Fibroblast of the conjunctiva (primary cell): ENCODE results near the gene MBNL1.
"Not testable (repeated sequence)": the region's sequence is repeated elsewhere in the genome, so short reads cannot be mapped to it uniquely, and the experiment has no call there.

Experiments
- DNase-seq: peaks from one replicate; pipeline ENCODE4 v3.0.0-alpha.2; 2010; ENCODE audit warnings: low read depth

The MBNL1 gene

GRCh38 chr3:152350139-152350538, 81.4 kb downstream of the MBNL1 start:
- no peak for DNase-seq

- DNase-seq, result no peak
These were observed 82.0 kb downstream of the MBNL1 start for GRCh38 chr3:152350776-152351175.

DNA sequence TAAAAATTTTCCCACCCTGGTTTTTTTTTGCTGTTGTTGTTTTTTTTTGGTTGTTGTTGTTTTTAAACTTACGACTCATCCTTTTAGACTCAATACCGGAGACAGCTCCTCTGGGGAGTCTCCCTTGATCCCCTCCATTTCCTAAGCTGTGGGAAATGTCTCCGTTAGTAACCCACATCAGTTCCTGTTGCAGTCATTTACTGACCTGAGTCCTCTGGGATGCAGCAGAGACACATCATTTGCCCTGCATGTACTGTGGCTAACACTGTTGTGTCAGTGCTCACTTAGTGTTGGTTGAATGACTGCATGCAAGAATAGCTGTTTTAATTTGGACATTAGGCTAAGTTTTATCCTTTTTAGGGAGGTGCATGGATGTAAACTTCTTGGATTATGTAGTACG, 83.8 kb downstream of the MBNL1 start:
- DNase-seq, result no peak

- DNase-seq, result no peak
These were observed 84.8 kb downstream of the MBNL1 start for GRCh38 chr3:152353578-152353977.

DNA sequence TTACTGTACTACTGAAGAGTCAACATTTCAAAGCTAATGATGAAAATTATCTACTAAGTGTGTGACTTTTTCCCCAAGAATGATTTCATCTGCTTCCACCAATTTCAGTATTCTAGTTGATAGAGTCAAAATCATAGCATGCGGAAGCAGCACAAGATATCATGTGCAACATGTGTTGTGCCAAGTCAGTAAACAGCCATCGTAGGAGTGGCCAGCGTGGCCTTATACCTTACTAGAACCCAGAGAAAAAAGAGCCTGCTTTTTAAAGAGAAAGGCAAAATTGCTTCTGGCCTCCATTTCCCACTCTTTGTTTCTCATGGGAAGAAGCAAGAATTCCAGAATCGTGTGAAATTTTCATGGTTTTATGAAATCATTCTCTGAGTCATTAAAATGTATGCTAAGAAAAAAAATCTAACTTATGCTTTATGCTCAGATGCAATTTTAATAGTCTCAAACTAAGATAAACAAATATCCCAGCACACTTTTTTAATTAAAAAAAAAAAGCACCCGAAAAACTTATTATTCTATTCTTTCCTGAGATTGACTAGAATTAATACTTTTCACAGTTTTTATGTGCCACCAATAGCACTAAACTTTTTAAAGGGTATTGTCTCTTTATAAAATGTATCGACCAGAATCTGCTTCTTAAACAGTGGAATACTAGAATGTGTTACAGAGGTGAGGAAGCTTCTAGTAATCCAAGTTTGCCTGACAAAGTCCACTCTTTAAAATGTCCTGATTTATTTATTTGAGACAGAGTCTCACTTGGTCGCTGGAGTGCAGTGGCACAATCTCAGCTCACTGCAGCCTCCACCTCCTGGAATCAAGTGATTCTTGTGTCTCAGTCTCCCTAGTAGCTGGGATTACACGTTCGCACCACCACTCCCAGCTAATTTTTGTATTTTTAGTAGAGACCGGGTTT, 87.3 kb downstream of the MBNL1 start:
- DNase-seq, result no peak

DNA sequence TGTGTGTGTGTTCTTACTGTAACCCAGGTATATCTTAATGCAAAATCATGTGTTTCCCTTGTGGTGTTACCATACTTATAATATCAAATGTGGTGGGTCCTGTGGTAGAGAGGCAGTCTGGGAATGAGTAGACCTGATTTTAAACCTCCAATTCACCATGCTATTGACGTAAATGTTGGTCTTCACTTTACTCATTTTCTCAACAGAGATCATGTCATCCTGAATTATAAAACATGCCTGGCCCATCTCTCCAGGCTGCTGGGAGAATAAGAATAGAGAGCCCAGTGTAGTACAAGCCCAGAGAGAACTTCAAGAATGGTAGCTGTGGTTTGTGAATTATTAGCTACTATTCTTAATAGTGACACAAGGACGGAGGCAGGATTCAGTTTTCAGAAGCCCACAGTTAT, 88.1 kb downstream of the MBNL1 start:
- no peak for DNase-seq

DNA sequence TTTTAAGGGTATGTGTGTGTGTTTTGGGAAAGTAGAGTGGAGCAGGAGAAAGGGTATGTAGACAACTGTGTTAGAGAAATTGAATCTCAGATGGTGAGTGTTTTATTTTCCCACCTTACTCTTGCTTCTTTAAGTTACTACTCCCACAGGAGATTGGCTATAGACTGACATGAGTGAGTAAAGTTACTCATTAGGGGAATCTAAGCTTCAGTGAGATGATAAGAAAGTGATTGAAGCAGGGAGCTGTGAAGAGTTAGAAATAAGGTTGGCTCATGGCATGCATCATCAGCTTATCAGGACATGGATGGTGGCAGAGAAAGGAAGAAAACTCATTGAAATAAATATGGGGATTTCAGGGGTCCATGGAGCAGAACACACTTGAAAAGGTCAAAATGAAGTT, 88.9 kb downstream of the MBNL1 start:
- no peak for DNase-seq

DNA sequence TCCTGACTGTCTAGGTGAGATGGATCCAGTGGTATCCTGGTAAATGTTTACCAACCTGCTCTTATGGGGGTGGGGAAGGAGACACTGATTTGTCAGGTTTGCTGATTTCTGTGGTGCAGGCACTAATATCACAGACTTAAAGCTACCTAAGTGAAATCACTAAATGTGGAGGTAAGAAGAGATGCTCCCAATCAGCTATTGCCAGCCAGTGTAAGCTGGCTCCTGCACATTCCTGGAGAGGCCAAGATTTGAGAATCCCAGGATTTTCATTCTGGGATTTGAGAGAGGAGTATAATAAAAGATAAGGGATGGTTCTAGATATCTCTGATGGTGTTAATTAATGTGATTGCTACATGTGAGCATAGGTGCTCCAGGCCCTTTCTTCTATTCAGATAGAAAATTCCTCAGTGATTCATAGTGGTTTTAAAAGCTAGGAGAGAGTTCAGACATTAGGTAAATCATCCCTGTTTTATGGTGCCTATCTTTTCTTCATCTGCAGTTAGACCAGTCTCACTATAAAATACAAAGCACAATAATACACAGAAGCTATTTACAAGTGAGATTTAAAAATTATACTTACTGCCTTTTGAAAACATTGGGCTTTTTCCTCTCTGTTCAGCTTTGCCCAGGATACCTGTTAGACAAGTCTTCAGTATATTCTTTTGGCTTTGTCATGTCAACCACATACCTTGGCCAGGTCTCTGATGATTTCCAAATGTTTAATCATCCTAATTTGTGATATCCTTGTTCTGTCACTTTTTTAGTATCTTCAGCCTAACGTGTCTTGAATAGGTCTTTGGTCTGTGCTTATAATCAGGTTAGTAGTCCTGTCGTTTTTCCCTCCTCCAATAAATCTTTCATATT, 90.9 kb downstream of the MBNL1 start:
- no peak for DNase-seq

DNA sequence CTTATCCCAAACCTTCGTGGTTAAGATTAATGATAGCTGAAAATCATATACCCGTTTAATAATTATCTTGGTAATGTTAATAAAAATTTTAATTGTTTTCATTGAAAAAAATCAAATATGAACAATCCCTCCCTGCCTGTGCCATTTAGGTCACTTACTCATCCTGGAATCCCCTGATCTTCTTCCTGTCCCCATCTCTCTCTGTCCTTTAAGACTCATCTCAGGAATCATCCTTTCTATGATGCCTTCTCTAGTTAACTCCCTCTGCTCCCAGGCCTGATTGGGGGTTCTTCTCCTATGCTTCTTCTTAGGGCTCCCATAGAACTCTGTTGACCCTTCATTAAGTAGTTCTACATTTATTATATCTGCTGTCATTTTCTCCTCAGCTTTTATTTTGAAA, 91.6 kb downstream of the MBNL1 start:
- no peak for DNase-seq

GRCh38 chr3:152360966-152361365, 92.2 kb downstream of the MBNL1 start:
- no peak for DNase-seq

DNA sequence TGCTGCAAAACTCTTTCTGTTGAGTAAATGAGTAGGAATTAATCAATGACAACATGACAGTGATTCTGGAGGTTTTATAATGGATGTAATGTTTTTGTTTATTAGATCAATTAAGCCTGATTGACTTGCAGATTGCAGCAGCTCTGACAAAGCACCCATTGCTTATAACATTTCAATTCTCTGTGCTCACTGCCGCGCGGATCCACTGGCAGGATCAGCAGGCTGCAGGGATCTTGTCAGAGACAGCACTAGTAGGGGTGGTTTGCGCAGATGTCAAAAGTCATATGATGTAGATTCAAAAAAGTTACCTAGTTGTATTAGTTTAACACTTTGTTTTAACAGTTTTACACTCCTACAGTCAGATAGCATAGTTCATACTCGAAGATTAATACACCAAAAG, 93.4 kb downstream of the MBNL1 start:
- no peak for DNase-seq

DNA sequence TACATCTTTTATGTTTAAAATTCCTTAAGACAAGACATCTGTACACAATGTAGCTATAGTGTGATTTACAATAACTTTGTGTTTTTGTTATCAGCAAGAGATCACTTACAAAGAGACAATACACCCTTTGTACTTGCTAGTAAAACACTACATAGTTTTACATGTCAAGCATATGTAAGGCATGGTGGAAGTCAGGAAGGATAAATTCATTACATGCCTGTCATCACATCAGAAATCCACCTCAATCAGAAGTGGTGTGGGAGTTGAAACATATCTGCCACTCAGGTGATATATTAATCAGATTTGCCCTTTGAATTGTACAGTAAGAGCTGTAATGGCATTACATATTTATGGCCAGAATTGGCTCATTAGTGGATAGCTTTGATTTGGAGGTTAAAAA, 95.5 kb downstream of the MBNL1 start:
- no peak for DNase-seq

DNA sequence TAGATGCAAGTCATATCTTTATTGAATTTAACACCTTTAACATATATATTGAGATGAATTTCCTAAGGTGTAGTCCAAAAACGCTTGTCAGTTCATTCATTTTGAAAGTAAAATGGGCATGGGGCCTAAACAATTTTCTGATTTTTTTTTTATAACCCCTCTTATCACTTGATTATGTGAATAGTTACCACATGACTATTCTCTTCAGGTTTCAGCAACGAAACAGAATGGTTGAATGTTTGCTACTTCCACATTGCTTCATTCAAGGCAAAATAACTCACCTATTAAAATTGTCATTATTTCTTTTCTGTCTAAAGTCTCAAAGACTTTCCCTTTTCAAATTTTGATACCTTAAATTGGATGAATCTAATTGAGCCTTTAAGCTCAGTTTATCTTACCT, 96.4 kb downstream of the MBNL1 start:
- DNase-seq, result no peak

DNA sequence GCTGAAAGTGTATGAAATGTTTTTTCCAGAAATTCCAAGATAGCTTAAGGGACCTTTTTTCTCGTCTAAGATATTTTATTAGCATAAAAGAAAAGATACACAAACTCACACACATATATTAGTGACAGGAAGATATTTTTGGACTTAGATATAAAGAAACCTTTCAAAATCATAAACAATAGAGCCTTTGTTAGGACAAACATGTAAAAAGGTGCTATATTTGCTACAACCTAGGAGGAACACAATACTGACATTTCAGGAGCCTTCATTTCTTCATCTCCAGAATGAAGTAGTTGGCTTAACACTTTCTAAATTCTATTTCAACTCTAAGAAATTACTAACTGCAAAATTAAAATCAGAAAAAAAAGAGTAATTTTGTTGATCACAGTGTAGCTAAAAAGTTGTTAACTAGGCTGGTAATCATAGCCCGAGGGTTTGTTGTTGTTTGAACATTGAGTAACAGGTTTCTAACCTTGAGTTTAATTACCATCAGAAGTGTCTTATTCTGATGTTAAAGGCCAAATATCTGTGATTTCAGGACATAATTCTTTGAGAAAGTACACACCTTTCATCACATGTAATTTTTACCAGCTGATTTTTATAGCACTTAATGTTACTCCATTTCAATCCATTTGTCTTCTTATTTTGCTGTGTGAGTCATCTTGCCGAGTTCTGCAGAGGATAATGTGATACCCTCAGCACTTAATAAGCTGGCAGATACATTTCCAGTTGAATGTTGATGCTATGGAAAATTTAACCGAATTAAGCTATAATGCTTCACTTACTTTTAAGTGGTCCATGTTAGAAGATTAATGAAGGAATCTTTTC, 97.3 kb downstream of the MBNL1 start:
- DNase-seq, result no peak

DNA sequence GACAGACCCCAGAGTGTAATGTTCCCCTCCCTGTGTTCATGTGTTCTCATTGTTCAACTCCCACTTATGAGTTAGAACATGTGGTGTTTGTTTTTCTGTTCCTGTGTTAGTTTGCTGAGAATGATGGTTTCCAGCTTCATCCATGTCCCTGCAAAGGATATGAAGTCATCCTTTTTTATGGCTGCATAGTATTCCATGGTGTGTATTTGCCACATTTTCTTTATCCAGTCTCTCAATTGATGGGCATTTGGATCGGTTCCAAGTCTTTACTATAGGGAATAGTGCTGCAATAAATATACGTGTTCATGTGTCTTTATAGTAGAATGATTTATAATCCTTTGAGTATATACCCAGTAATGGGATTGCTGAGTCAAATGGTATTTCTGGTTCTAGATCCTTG, 98.5 kb downstream of the MBNL1 start:
- not testable (repeated sequence) for DNase-seq

DNA sequence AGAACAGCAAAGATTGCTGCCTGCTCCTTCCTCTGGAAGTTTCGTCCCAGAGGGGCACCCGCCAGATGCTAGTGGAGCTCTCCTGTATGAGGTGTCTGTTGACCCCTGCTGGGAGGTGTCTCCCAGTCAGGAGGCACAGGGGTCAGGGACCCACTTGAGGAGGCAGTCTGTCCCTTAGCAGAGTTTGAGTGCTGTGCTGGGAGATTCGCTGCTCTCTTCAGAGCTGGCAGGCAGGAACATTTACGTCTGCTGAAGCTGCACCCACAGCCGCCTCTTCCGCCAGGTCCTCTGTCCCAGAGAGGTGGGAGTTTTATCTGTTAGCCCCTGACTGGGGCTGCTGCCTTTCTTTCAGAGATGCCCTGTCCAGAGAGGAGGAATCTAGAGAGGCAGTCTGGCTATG, 103.9 kb downstream of the MBNL1 start:
- not testable (repeated sequence) for DNase-seq

DNA sequence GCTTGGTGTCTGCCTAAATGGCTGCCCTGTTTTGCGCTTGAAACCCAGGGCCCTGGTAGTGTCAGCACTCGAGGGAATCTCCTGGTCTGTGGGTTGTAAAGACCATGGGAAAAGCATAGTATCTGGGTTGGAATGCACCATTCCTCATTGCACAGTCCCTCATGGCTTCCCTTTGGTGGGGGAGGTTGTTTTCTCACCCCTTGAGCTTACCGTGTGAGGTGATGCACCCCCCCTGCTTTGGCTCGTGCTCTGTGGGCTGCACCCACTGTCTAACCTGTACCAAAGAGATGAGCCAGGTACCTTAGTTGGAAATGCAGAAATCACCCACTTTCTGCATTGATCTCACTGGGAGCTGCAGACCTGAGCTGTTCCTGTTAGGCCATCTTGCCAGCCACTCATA, 104.7 kb downstream of the MBNL1 start:
- no peak for DNase-seq

DNA sequence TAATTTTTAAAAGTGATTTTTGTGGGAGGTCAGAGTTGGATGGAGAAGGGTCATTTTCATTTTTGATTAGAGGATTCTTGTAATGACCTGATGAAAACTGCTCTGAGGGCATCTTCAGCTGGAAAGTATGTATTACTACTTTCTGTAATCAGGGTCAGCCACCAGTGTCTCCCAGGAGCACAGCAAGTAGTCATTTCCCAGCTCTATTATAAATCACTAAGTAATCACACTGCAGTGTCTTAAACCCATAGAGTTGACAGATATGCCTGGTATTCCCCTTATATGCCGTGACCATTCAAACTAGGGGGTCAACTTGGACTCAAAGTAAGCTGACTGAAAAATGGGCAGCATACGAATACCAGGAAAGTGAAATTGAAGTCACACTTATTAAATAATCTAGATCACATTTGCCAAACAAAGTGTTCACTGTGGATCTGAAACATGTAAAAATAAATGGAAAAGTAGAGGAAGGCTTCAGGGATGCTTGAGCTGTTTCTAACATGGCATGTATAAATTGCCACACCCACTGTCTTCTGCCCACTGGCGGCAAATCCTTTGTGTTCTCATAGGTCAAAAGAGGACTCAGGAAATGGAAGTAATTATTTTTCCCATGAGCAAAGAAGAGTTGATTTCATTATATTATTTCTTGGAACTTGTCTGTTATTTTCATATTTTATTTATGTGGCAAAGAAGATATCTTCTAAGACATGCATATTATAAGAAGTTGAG, 105.7 kb downstream of the MBNL1 start:
- DNase-seq, result no peak

DNA sequence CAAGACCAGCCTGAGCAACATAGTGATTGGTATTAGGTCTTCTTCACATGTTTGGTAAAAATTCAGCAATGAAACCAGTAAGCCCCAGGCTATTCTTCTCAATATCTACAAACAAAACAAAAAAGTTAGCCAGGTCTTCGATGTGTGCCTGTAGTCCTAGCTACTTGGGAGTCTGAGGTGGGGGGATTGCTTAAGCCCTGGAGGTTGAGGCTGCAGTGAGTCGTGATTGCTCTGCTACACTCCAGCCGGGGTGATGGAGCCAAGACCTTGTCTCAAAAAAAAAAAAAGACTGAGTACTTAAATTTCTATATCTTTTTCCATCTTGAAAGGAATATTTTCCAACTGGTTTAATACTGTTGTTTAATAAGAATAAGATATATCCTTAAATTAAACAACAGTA, 106.8 kb downstream of the MBNL1 start:
- DNase-seq, result no peak

DNA sequence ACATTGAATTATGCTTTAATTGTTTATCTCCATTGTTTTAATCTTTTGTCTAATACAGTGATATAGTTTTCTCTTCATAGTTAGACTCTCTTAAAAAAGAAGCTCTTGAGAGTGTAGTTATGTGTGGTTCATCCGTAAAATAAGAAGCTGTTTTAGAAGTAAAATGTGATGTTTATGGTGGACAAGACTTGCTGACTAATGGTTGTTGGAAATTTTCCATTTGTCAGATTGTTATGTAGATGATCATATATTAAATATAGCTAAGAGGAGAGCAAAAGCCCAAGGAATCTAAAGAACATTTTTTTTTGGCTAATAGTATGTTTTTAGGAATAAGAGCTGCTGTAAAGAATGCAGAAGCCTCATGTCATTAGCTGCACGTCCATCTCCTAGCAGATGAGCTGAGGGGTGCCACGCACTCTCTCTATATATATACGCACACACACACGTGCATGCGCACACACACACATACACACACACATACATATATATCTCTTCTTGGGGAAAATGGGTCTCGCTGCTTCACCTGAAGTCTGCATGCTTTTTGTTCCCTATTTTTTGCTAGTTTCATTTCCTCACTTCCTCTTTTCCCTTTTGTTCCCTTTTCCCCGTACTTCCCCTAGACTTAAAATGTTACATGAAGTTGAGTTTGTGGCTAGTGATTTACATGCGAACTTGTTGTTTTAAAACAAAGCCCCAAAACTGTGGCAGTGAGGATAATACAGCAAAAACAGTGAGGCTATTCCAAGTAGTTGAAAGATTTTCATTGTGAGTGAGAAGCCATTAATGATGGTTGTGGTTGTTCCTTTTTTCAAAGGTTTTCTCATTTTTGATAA, 107.8 kb downstream of the MBNL1 start:
- peak; percentile 60 for DNase-seq

DNA sequence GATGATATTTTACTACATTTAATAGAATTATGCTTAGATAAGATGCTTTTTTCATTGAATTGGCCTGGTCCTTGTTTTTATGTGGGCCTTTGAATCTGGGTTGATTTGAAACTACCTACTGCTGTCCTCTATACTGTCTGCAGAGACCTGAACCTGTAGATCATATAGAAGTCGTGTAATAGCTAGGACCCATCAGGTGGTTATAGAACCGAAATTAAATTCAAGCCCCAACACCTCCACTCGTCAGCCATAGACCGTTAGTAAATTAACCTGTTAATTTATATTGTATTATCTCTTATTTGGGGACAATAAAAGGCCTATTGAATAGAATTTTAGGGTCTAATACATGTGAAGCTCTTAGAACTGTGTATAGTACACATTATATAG, 108.4 kb downstream of the MBNL1 start:
- DNase-seq, result no peak
